H1 (cell line): ENCODE measurements around the gene TRPC4. TPM values are rescaled to one million over a fixed set of nuclear protein-coding genes. Genes with fewer than 3 reads are reported as not detected.

ENCODE experiments used
- CTCF ChIA-PET: fragments of 300-600 bp; sonication (Branson Sonifier 250); formaldehyde crosslinking; loops from one replicate; lab custom pipeline; 2021; ENCODE audit not compliant: partially characterized antibody; lab: Charles Lee
- POLR2A ChIA-PET: fragments of 300-600 bp; sonication (Branson Sonifier 250); formaldehyde crosslinking; loops from one replicate; lab custom pipeline; 2021; ENCODE audit warnings: inconsistent platforms; ENCODE audit not compliant: partially characterized antibody; lab: Charles Lee
- DNase-seq, 2 experiments: peaks; one replicate each; pipeline versions ENCODE4 v3.0.0 to v3.0.0-alpha.2; 2010 to 2022; ENCODE audit warnings: low spot score in 2 of 2, low read depth in 1 of 2, mixed read lengths in 1 of 2
- FAIRE-seq: peaks from 2 replicates; lab custom pipeline; 2011; peaks lifted over from hg19 to GRCh38; lab: Jason Lieb, UNC
- H2AFZ ChIP-seq: 2 replicates; pipeline ENCODE4 v1.8.1; 2012; ENCODE audit warnings: low read length, inconsistent platforms
- H2AK5ac ChIP-seq: 2 replicates; pipeline ENCODE4 v1.6.1; 2013; ENCODE audit warnings: low read depth, low read length
- H2BK120ac ChIP-seq: replicated peaks from 2 replicates; pipeline ENCODE3; 2013; ENCODE audit warnings: low read depth, low read length, inconsistent platforms
- H2BK12ac ChIP-seq: 2 replicates; pipeline ENCODE4 v1.6.1; 2013; ENCODE audit warnings: low read depth, low read length
- H2BK15ac ChIP-seq: 2 replicates; pipeline ENCODE4 v1.6.1; 2013; ENCODE audit warnings: low read length
- H2BK20ac ChIP-seq: 2 replicates; pipeline ENCODE4 v1.6.1; 2013; ENCODE audit warnings: low read length
- H2BK5ac ChIP-seq: 2 replicates; pipeline ENCODE4 v1.6.1; 2013; ENCODE audit warnings: low read depth, low read length
- H3K14ac ChIP-seq: 2 replicates; pipeline ENCODE4 v1.6.1; 2013; ENCODE audit warnings: inconsistent platforms; ENCODE audit not compliant: insufficient read length
- H3K18ac ChIP-seq: 2 replicates; pipeline ENCODE4 v1.6.1; 2013; ENCODE audit warnings: low read length; ENCODE audit errors: extremely low read depth
- H3K23ac ChIP-seq: 2 replicates; pipeline ENCODE4 v1.6.1; 2013; ENCODE audit warnings: inconsistent platforms; ENCODE audit not compliant: insufficient read length
- H3K23me2 ChIP-seq: 2 replicates; pipeline ENCODE4 v1.6.1; 2013; ENCODE audit warnings: low read depth, low read length
- H3K27ac ChIP-seq: 2 replicates; pipeline ENCODE4 v1.6.1; 2011; ENCODE audit warnings: low read depth, low read length, inconsistent platforms
- H3K27me3 ChIP-seq, 4 experiments: replicated peaks in 1 of 4; 1 replicate in 1 of 4; 2 replicates in 3 of 4; pipeline versions ENCODE4 v1.6.1 to v1.8.1; 2011 to 2013; ENCODE audit warnings: low read length in 3 of 4, mild to moderate bottlenecking in 3 of 4, inconsistent platforms in 2 of 4, mixed read lengths in 2 of 4, moderate library complexity in 1 of 4; ENCODE audit not compliant: control insufficient read depth in 3 of 4, insufficient read depth in 3 of 4; ENCODE audit errors: extremely low read depth in 1 of 4
- H3K36me3 ChIP-seq, 4 experiments: 2 replicates each; pipeline versions ENCODE4 v1.6.1 to v1.8.1; 2011 to 2013; ENCODE audit warnings: mild to moderate bottlenecking in 4 of 4, low read length in 3 of 4, moderate library complexity in 2 of 4, control low read depth in 1 of 4, inconsistent platforms in 1 of 4; ENCODE audit not compliant: insufficient read depth in 4 of 4, control insufficient read depth in 2 of 4
- H3K4ac ChIP-seq: replicated peaks from 2 replicates; pipeline ENCODE3; 2013; ENCODE audit warnings: low read length, low read depth, mixed read lengths, inconsistent platforms; ENCODE audit not compliant: insufficient read length
- H3K4me1 ChIP-seq, 4 experiments: replicated peaks in 1 of 4; 1 replicate in 1 of 4; 2 replicates in 3 of 4; pipeline versions ENCODE4 v1.6.1 to v1.8.1; 2011 to 2013; ENCODE audit warnings: low read length in 3 of 4, inconsistent platforms in 2 of 4, mixed read lengths in 1 of 4; ENCODE audit not compliant: insufficient read depth in 4 of 4, control insufficient read depth in 3 of 4
- H3K4me2 ChIP-seq, 2 experiments: 2 replicates each; pipeline versions ENCODE4 v1.6.1 to v1.8.1; 2011 to 2013; ENCODE audit warnings: low read depth in 2 of 2, low read length in 2 of 2, control low read depth in 1 of 2, inconsistent platforms in 1 of 2, mild to moderate bottlenecking in 1 of 2; ENCODE audit not compliant: insufficient read depth in 1 of 2
- H3K4me3 ChIP-seq, 4 experiments: fragments of 200-600, 300-600 bp in 1 of 4; sonication (generic), shearing (Covaris generic), sonication (Bioruptor Twin) in 1 of 4; 2 replicates each; pipeline versions ENCODE4 v1.5.1 to v1.8.1; 2011 to 2016; ENCODE audit warnings: low read length in 4 of 4, low read depth in 3 of 4, control low read depth in 2 of 4, inconsistent platforms in 2 of 4, mild to moderate bottlenecking in 2 of 4, mixed read lengths in 1 of 4, moderate library complexity in 1 of 4; ENCODE audit not compliant: insufficient read depth in 2 of 4; ENCODE audit errors: extremely low read depth in 1 of 4
- H3K56ac ChIP-seq: replicated peaks from 2 replicates; pipeline ENCODE3; 2013; ENCODE audit warnings: low read depth, mild to moderate bottlenecking, mixed read lengths, low read length, inconsistent platforms; ENCODE audit not compliant: insufficient read length
- H3K79me1 ChIP-seq: 2 replicates; pipeline ENCODE4 v1.6.1; 2013; ENCODE audit warnings: low read depth, low read length, control low read depth
- H3K79me2 ChIP-seq, 2 experiments: 2 replicates each; pipeline versions ENCODE4 v1.6.1 to v1.8.1; 2012 to 2013; ENCODE audit warnings: low read length in 2 of 2, mild to moderate bottlenecking in 2 of 2, inconsistent platforms in 1 of 2; ENCODE audit not compliant: insufficient read depth in 2 of 2, control insufficient read depth in 1 of 2
- H3K9ac ChIP-seq, 4 experiments: replicated peaks in 1 of 4; 1 replicate in 1 of 4; 2 replicates in 3 of 4; pipeline versions ENCODE4 v1.6.1 to v1.8.1; 2011 to 2013; ENCODE audit warnings: low read depth in 3 of 4, low read length in 3 of 4, control low read depth in 2 of 4, mild to moderate bottlenecking in 2 of 4, moderate library complexity in 2 of 4, inconsistent platforms in 1 of 4; ENCODE audit errors: extremely low read depth in 1 of 4
- H3K9me3 ChIP-seq, 2 experiments: 2 replicates each; pipeline versions ENCODE4 v1.6.1 to v1.8.1; 2012 to 2013; ENCODE audit warnings: mild to moderate bottlenecking in 2 of 2, moderate library complexity in 2 of 2, control low read depth in 1 of 2, inconsistent platforms in 1 of 2, low read depth in 1 of 2, low read length in 1 of 2, mixed read lengths in 1 of 2; ENCODE audit not compliant: insufficient read depth in 2 of 2
- H4K20me1 ChIP-seq, 2 experiments: replicated peaks in 1 of 2; 2 replicates each; pipeline versions ENCODE3 to v1.8.1; 2011 to 2013; ENCODE audit warnings: inconsistent platforms in 2 of 2, low read length in 2 of 2, mild to moderate bottlenecking in 1 of 2; ENCODE audit not compliant: insufficient read depth in 2 of 2, control insufficient read depth in 1 of 2
- H4K5ac ChIP-seq: 2 replicates; pipeline ENCODE4 v1.6.1; 2013; ENCODE audit warnings: low read length, low read depth, mixed read lengths, inconsistent platforms; ENCODE audit not compliant: insufficient read length
- H4K8ac ChIP-seq: 2 replicates; pipeline ENCODE4 v1.8.0; 2013; ENCODE audit warnings: mild to moderate bottlenecking, moderate library complexity, low read length, inconsistent platforms; ENCODE audit not compliant: insufficient read depth; ENCODE audit errors: extremely low read depth
- H4K91ac ChIP-seq: replicated peaks from 2 replicates; pipeline ENCODE3; 2013; ENCODE audit warnings: low read length, mixed read lengths, inconsistent platforms; ENCODE audit not compliant: insufficient read length
- CEBPB ChIP-seq: IDR thresholded peaks from 2 replicates; pipeline ENCODE4 v1.6.1; 2012; ENCODE audit warnings: low read depth, low read length
- EP300 ChIP-seq, 2 experiments: IDR thresholded peaks; 1 replicate in 1 of 2; 2 replicates in 1 of 2; pipeline ENCODE4 v1.6.1; 2011 to 2012; ENCODE audit warnings: low read depth in 2 of 2, low read length in 2 of 2, mild to moderate bottlenecking in 2 of 2, borderline replicate concordance in 1 of 2, inconsistent platforms in 1 of 2, moderate library complexity in 1 of 2
- HDAC6 ChIP-seq: IDR thresholded peaks from one replicate; pipeline ENCODE4 v1.7.1; 2012; ENCODE audit warnings: low read depth, mild to moderate bottlenecking, inconsistent platforms, low read length, moderate library complexity
- KDM4A ChIP-seq: IDR thresholded peaks from one replicate; pipeline ENCODE4 v1.7.1; 2012; ENCODE audit warnings: low read depth, mild to moderate bottlenecking, moderate library complexity, low read length, inconsistent platforms; ENCODE audit not compliant: severe bottlenecking
- PHF8 ChIP-seq: fragments of 200-600 bp; sonication (generic); conservative IDR thresholded peaks from 2 replicates; pipeline ENCODE4 v1.7.1; 2012; ENCODE audit warnings: low read depth, mild to moderate bottlenecking, inconsistent platforms, low read length, moderate library complexity
- RAD21 ChIP-seq, 2 experiments: IDR thresholded peaks in 1 of 2; conservative IDR thresholded peaks in 1 of 2; 2 replicates each; pipeline ENCODE4 v1.6.1; 2011; ENCODE audit warnings: low read depth in 2 of 2, low read length in 2 of 2, improper control_type of control experiment in 1 of 2, inconsistent platforms in 1 of 2, mild to moderate bottlenecking in 1 of 2, moderate library complexity in 1 of 2
- SRF ChIP-seq: IDR thresholded peaks from 2 replicates; pipeline ENCODE4 v1.6.1; 2011; ENCODE audit warnings: mild to moderate bottlenecking, low read depth, low read length, moderate library complexity
- WGBS, 2 experiments: shearing (Covaris generic) in 1 of 2; methylation state at CpG; one replicate each; pipeline versions ENCODE4 v1.1.6 to v1.1.7; 2013 to 2015; ENCODE audit warnings: low lambda C conversion rate in 2 of 2, mixed read lengths in 2 of 2, inconsistent platforms in 1 of 2, low coverage in 1 of 2, missing lambda C conversion rate in 1 of 2; ENCODE audit not compliant: insufficient replicate concordance in 2 of 2, insufficient coverage in 1 of 2, insufficient read length in 1 of 2; ENCODE audit errors: extremely low coverage in 1 of 2, missing lambda C conversion rate in 1 of 2; 5-methylcytosine and 5-hydroxymethylcytosine counted together
- polyA plus RNA-seq, 7 experiments: library from polyadenylated mRNA; depleted of rRNA in 3 of 7; stranded (reverse) in 5 of 7; unstranded in 2 of 7; fragments of >200 nt in 5 of 7; fragments of 200-250 nt in 2 of 7; gene quantifications; 1 replicate in 5 of 7; 2 replicates in 1 of 7; 4 replicates in 1 of 7; pipeline versions ENCODE4 v1.2.1 to v1.2.3, GENCODE V29; 2011 to 2013; ENCODE audit warnings: missing spikeins in 2 of 7, mixed read lengths in 2 of 7
- total RNA-seq: library from RNA; stranded (reverse); fragmentation: NEBNext Ultra II Directional; extraction: Animal tissue kit (Norgen Biotek cat#: 25700); gene quantifications from 2 replicates; pipeline ENCODE4 v1.2.1, GENCODE V29; 2021
- TF ChIP-seq, protein P1 (sequence below), 3 experiments: IDR thresholded peaks; 1 replicate in 2 of 3; 2 replicates in 1 of 3; pipeline versions ENCODE4 v1.5.1 to v1.6.1; 2011; ENCODE audit warnings: low read length in 3 of 3, mild to moderate bottlenecking in 3 of 3, inconsistent platforms in 2 of 3, low read depth in 1 of 3, moderate library complexity in 1 of 3; ENCODE audit not compliant: insufficient read depth in 1 of 3; ENCODE audit errors: control extremely low read depth in 1 of 3
- TF ChIP-seq, protein P2 (sequence below): IDR thresholded peaks from 2 replicates; pipeline ENCODE4 v1.6.1; 2011; ENCODE audit warnings: low read depth, mild to moderate bottlenecking, low read length; ENCODE audit not compliant: insufficient read depth

Gene TRPC4
- total and polyA plus RNA-seq, 2 of the 8 experiments (the other 6 are each of a cell fraction or from before 2014, with no cell fraction given), result 12.3 to 14.7 TPM

DNA sequence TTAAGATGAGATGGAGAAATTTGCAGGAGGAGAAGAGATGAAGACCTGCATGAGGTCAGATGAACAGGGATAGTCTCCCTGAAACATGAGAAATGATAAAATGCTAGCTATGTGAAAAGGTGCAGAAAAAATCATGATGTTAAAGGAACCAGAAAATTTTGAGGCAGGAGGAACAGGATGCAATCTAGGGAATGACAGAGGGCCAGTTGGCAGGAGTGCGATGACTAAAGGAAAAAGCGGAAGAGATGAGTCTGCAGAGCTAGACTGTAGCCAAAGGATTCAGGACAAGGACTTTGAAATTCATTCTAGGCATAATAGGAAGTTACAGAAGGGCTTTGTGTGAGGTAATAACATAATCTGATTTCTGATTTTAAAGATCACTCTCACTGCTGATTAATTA lies 77.9 kb downstream of the TRPC4 start:
- H2AK5ac ChIP-seq, result no peak overlapping the region
- no peaks in the 10 kb centered on the region for H3K79me1 ChIP-seq
- no peaks in the 10 kb centered on the region for H3K36me3 ChIP-seq
- peaks cover 0 to 4% (median 0%) of the 10 kb centered on the region in 4 experiments; a peak in 1 of 7 replicates for H3K4me1 ChIP-seq
- H4K20me1 ChIP-seq, result peaks cover 0 to 2% of the 10 kb centered on the region in 2 experiments
- H2BK12ac ChIP-seq, result no peak overlapping the region
- no peak for DNase-seq
- H2BK15ac ChIP-seq, result no peak overlapping the region
- no peaks in the 10 kb centered on the region for H3K23me2 ChIP-seq
- CTCF ChIA-PET, result no interaction called here
- H3K4me3 ChIP-seq, result no peak overlapping the region
- POLR2A ChIA-PET, result no interaction called here
- TF ChIP-seq HDAC6 (no peak), EP300 (IDR thresholded peaks at IDR 0.05; ENCODE audit: borderline replicate concordance in 1 of 2, low read depth in 2 of 2, low read length in 2 of 2) (no peak), PHF8 (no peak), CEBPB (no peak), RAD21 (IDR thresholded peaks at IDR 0.05 in 1 of 2, conservative IDR thresholded peaks at IDR 0.05 in 1 of 2; ENCODE audit: low read depth in 2 of 2, low read length in 2 of 2) (no peak), SRF (no peak), KDM4A (no peak)
- TF ChIP-seq, protein P1, sequence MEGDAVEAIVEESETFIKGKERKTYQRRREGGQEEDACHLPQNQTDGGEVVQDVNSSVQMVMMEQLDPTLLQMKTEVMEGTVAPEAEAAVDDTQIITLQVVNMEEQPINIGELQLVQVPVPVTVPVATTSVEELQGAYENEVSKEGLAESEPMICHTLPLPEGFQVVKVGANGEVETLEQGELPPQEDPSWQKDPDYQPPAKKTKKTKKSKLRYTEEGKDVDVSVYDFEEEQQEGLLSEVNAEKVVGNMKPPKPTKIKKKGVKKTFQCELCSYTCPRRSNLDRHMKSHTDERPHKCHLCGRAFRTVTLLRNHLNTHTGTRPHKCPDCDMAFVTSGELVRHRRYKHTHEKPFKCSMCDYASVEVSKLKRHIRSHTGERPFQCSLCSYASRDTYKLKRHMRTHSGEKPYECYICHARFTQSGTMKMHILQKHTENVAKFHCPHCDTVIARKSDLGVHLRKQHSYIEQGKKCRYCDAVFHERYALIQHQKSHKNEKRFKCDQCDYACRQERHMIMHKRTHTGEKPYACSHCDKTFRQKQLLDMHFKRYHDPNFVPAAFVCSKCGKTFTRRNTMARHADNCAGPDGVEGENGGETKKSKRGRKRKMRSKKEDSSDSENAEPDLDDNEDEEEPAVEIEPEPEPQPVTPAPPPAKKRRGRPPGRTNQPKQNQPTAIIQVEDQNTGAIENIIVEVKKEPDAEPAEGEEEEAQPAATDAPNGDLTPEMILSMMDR (IDR thresholded peaks at IDR 0.05; ENCODE audit: control extremely low read depth in 1 of 3, insufficient read depth in 1 of 3, low read depth in 1 of 3, low read length in 3 of 3), result no peak
- TF ChIP-seq, protein P2, sequence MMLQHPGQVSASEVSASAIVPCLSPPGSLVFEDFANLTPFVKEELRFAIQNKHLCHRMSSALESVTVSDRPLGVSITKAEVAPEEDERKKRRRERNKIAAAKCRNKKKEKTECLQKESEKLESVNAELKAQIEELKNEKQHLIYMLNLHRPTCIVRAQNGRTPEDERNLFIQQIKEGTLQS, result no peak
- no peak overlapping the region for H2BK5ac ChIP-seq
- no peaks in the 10 kb centered on the region for H3K27me3 ChIP-seq
- H3K79me2 ChIP-seq, result peaks cover 0 to 71% of the 10 kb centered on the region in 2 experiments; a peak in 2 of 4 replicates
- no peak overlapping the region for H2BK20ac ChIP-seq
- no peak for FAIRE-seq
- no peak overlapping the region for H2AFZ ChIP-seq
- no peak overlapping the region for H3K23ac ChIP-seq
- no peaks in the 10 kb centered on the region for H3K9me3 ChIP-seq
- no peak overlapping the region for H3K4me2 ChIP-seq
- H4K8ac ChIP-seq, result no peak overlapping the region
- no peak overlapping the region for H3K4ac ChIP-seq
- H3K27ac ChIP-seq, result no peak overlapping the region
- no peak overlapping the region for H3K56ac ChIP-seq
- H3K18ac ChIP-seq, result no peak overlapping the region
- no peak overlapping the region for H4K91ac ChIP-seq
- H2BK120ac ChIP-seq, result no peak overlapping the region
- H3K14ac ChIP-seq, result no peak overlapping the region
- no peak overlapping the region for H4K5ac ChIP-seq
- H3K9ac ChIP-seq, result no peak overlapping the region; a peak in 1 of 7 replicates
- 89% methylated on average over 2 of the region's 2 CpGs; no CpG with 5 or more reads in 1 of the 2 experiments for WGBS, 2 experiments
